ENCODE results near the gene BUD13.

The BUD13 gene

GRCh38 chr11:116700586-116701220 is 72.1 kb downstream of the BUD13 start:
- H3K36me3 ChIP-seq (ENCODE audit: control insufficient read depth in 2 of 2, insufficient read depth in 1 of 2, low read length in 2 of 2) = no peaks in the 10 kb centered on the region
- no peaks in the 10 kb centered on the region for H3K9me3 ChIP-seq (ENCODE audit: control insufficient read depth, insufficient read depth, low read depth, low read length)
- TF ChIP-seq ZNF24 (tag by site-specific recombination; IDR thresholded peaks at IDR 0.05) (no peak), FEZF1 (tag by site-specific recombination; IDR thresholded peaks at IDR 0.05) (no peak), ZBTB17 (tag by site-specific recombination; IDR thresholded peaks at IDR 0.05) (no peak)
- H3K4me3 ChIP-seq (ENCODE audit: low read depth, low read length) = no peak overlapping the region
- no peak overlapping the region for H3K27ac ChIP-seq (ENCODE audit: extremely low read depth, low read depth, low read length)
- ChIA-PET CTCF (interaction anchor here (0.9 kb wide), 1 partner anchor 10 kb away, joined by 3 read pairs; no protein-coding TSS in a partner anchor), POLR2A (no interaction called here)
- H3K4me1 ChIP-seq (ENCODE audit: control insufficient read depth, insufficient read depth, low read length) = no peaks in the 10 kb centered on the region
